C4-2B (cell line): ENCODE data around the gene ZBTB16.

Experiments used
- H3K27ac ChIP-seq: fragments of 450-650 bp; 2 replicates; pipeline ENCODE4 v1.5.1; 2017
- CTCF ChIP-seq: fragments of 450-650 bp; conservative IDR thresholded peaks from 2 replicates; pipeline ENCODE4 v1.5.1; 2017; ENCODE audit warnings: mild to moderate bottlenecking
- ZFX ChIP-seq: fragments of 450-650 bp; IDR thresholded peaks from 2 replicates; pipeline ENCODE4 v1.6.1; 2017

Gene ZBTB16

DNA sequence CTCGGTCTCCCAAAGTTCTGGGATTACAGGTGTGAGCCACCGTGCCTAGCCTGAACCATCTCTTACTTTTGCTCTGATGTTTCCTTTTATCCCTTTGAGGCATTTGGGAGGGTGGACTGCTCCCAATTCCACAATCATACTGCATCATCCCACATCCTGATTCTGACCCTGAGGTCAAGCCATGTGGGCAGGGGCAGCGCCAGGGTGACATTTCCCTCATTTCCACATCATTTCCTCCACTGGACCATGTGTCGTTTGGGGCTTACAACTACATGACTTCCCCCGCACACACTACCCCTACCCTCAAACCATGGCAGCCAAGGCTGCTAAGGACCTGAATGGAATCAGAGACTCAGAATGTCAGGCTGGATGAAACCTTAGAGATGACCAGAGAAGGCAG, 26.4 kb upstream of the ZBTB16 start:
- TF ChIP-seq CTCF (no peak), ZFX (no peak)
- H3K27ac ChIP-seq = peak overlapping the region; percentile 82

DNA sequence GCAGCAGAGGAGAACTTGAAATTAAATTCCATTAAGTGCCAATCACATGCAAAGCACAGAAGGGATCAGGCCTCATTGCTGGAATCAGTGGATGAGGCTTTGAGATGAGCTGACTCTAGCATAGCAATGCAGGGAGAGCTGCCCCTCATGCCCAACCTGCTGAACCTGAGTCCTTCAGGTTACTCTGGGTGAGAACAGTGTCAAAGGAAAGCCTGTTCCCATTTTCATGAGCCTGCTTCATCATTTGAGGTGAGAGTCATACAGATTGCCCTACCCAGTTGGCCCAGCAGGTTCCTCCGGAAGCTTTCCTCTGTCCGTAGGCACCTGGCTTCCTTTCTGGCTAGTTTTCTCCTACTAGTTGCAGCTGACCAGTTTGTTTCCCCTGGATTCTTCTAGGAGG, 25.9 kb upstream of the ZBTB16 start:
- TF ChIP-seq ZFX (no peak), CTCF (no peak)
- peak overlapping the region; percentile 82 for H3K27ac ChIP-seq

- TF ChIP-seq CTCF (no peak), ZFX (no peak)
- peak overlapping the region; percentile 95 for H3K27ac ChIP-seq
Observed at GRCh38 chr11:114034956-114035355, 24.6 kb upstream of the ZBTB16 start.

GRCh38 chr11:114036147-114036811, 23.2 kb upstream of the ZBTB16 start:
- TF ChIP-seq CTCF (peak; percentile 99), ZFX (no peak)
- H3K27ac ChIP-seq = peak overlapping the region; percentile 95

DNA sequence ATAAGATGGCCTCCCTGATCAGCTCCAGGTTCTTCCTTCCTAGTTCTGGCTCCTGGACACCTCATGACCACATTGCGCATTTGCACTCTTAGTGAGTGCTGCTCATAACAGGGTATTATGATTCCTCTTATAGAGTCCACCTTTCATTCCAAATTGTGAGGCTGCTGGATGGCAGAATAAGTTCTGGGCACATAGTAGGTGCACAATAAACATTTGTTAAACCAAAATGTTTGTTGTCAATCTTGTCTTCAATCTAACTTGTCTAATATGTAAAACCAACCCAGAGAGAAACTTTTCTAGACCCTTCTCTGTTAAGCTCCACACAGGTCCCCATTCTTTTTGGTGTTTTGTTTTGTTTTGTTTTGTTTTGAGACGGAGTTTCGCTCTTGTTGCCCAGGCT, 22.6 kb upstream of the ZBTB16 start:
- no peak for TF ChIP-seq CTCF
- TF ChIP-seq ZFX = no peak
- H3K27ac ChIP-seq = peak overlapping the region; percentile 95

DNA sequence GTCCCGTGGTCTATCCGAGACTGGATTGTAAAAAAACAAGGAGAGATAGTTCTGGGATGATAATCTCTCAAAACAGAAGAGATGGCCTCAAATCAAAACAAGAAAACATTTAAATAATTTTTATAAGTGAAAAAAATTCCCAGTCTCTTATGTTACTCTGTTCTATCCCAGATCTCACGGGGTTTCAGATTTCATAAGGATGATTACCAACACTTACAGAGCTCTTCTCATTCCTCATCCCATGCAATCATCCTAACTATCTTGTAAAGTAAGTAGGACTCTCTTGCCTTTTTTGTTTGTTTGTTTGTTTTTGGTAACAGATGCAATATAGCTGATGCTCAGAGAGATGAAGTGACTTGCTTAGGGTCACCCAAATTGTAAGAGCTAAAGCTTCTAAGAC, 20.0 kb upstream of the ZBTB16 start:
- H3K27ac ChIP-seq = peak overlapping the region; percentile 90; the same call in 1 of the 2 replicates
- TF ChIP-seq CTCF (no peak), ZFX (no peak)

DNA sequence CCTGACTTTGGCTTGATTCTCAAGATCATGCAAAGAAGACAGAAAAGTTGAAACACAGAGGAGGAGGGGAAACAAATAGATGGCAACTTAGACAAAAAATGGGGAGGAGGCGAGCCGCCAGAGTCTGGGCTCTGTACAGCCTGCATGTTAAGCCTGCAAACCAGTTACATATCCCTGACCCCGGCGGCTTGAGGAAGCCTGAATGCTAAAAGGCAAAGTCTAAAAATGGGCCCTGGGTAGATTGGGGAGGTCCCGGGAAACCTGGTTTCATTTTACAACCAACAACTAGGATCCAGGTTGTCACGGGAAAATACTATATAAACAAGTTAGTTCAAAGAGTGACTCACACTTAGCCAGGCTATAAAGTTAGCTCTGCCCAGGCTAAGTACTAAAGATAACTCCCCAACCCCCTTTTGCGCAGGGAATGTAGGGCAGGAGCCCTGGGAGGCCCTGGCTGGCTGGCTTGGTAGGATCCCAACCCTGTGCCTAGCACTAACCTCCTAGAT, 18.8 kb upstream of the ZBTB16 start:
- no peak for TF ChIP-seq CTCF
- TF ChIP-seq ZFX = no peak
- H3K27ac ChIP-seq = peak overlapping the region; percentile 90
